LHCN-M2 (cell line): ENCODE measurements around the gene PDCD1. TPM values are rescaled to one million over a fixed set of nuclear protein-coding genes. Genes with fewer than 3 reads are reported as not detected.
"Not testable (repeated sequence)": the region's sequence is repeated elsewhere in the genome, so short reads cannot be mapped to it uniquely, and the experiment has no call there.

Experiments used
- DNase-seq: peaks from one replicate; pipeline ENCODE4 v3.0.0-alpha.2; 2012; ENCODE audit warnings: low read depth
- polyA plus RNA-seq: library from polyadenylated mRNA; unstranded; fragments of >200 nt; gene quantifications from one replicate; pipeline ENCODE4 v1.2.1, GENCODE V29; 2012; ENCODE audit warnings: missing spikeins
- total RNA-seq: library from RNA; depleted of rRNA; stranded (reverse); fragments of >200 nt; gene quantifications from 2 replicates; pipeline ENCODE4 v1.2.3, GENCODE V29; 2014; rRNA removed

PDCD1 gene
- not detected in 2 replicates for total RNA-seq
- not detected for polyA plus RNA-seq

- DNase-seq: no peak
These were observed at the start of gene PDCD1 for GRCh38 chr2:241858206-241859016. Gene PDCD1, minus strand, starts transcription at chr2:241858894. Its CDS starts 56 bp downstream, at chr2:241858838.

- DNase-seq: not testable (repeated sequence)
These were observed 49.1 kb upstream of the PDCD1 start for GRCh38 chr2:241907831-241908230.

- DNase-seq: no peak
These were observed 48.3 kb upstream of the PDCD1 start for GRCh38 chr2:241906826-241907570.

GRCh38 chr2:241906378-241906770, 47.7 kb upstream of the PDCD1 start:
- DNase-seq: not testable (repeated sequence)

GRCh38 chr2:241905716-241906377, 47.2 kb upstream of the PDCD1 start:
- DNase-seq: no peak

- DNase-seq: no peak
These were observed 46.4 kb upstream of the PDCD1 start for GRCh38 chr2:241904791-241905710.

GRCh38 chr2:241904011-241904718, 45.5 kb upstream of the PDCD1 start:
- no peak for DNase-seq

- DNase-seq: no peak
These were observed 44.7 kb upstream of the PDCD1 start for GRCh38 chr2:241903121-241904010.

GRCh38 chr2:241902357-241902991, 43.8 kb upstream of the PDCD1 start:
- no peak for DNase-seq

GRCh38 chr2:241901500-241902351, 43.0 kb upstream of the PDCD1 start:
- DNase-seq: no peak

GRCh38 chr2:241901018-241901380, 42.3 kb upstream of the PDCD1 start:
- no peak for DNase-seq

- no peak for DNase-seq
These were observed 41.7 kb upstream of the PDCD1 start for GRCh38 chr2:241900251-241901017.

- no peak for DNase-seq
These were observed 40.0 kb upstream of the PDCD1 start for GRCh38 chr2:241898463-241899270.

- DNase-seq: no peak
These were observed 38.7 kb upstream of the PDCD1 start for GRCh38 chr2:241897231-241897916.

- DNase-seq: no peak
These were observed 38.1 kb upstream of the PDCD1 start for GRCh38 chr2:241896746-241897201.
